GM12878 (cell line): Measurements from ENCODE around the gene IMP3. TPM values are rescaled to one million over a fixed set of nuclear protein-coding genes. Genes with fewer than 3 reads are reported as not detected.

Source experiments
- ATAC-seq: fragments of 200-7000 bp; cut with Tn5 transposase; 3 replicates; pipeline ENCODE4 v1.9.1; 2020; ENCODE audit warnings: mild to moderate bottlenecking, moderate library complexity
- BruUV-seq: library from RNA; stranded (reverse); fragments of 400-500 nt; replicated peaks from 2 replicates; lab custom pipeline; 2021; lab: Mats Ljungman, UMichigan
- CTCF ChIA-PET: fragments of 300-600 bp; sonication (Branson Sonifier 250); formaldehyde crosslinking; extraction: SDS; loops from one replicate; lab custom pipeline; 2021; ENCODE audit warnings: inconsistent platforms; lab: Yijun Ruan, JAX
- POLR2A ChIA-PET: fragments of 350-600 bp; formaldehyde crosslinking; extraction: SDS; loops from one replicate; lab custom pipeline; 2021; ENCODE audit warnings: inconsistent platforms; lab: Charles Lee
- RAD21 ChIA-PET: fragments of 300-600 bp; sonication (Branson Sonifier 250); formaldehyde crosslinking; loops from one replicate; lab custom pipeline; 2023; ENCODE audit warnings: antibody characterized with exemption; ENCODE audit not compliant: unreplicated experiment; lab: Charles Lee
- SMC1A ChIA-PET: fragments of 300-600 bp; sonication (Branson Sonifier 250); formaldehyde crosslinking; loops from one replicate; lab custom pipeline; 2023; ENCODE audit not compliant: unreplicated experiment, uncharacterized antibody; lab: Charles Lee
- DNase-seq: peaks from one replicate; pipeline ENCODE4 v3.0.0-alpha.2; 2011; ENCODE audit warnings: low read depth, low spot score
- FAIRE-seq: peaks from 3 replicates; lab custom pipeline; 2011; peaks lifted over from hg19 to GRCh38; lab: Jason Lieb, UNC
- H2AFZ ChIP-seq: 2 replicates; pipeline ENCODE4 v1.6.0; 2011; ENCODE audit warnings: low read depth, low read length, control low read depth; ENCODE audit not compliant: control insufficient read depth
- H3K27ac ChIP-seq: 2 replicates; pipeline ENCODE4 v1.5.1; 2011; ENCODE audit warnings: control low read depth; ENCODE audit not compliant: control insufficient read depth, insufficient read depth
- H3K27me3 ChIP-seq, 2 experiments: replicated peaks in 1 of 2; 2 replicates each; pipeline versions ENCODE4 v1.6.0 to v1.6.1; 2011; ENCODE audit warnings: low read length in 1 of 2; ENCODE audit not compliant: control insufficient read depth in 2 of 2, insufficient read depth in 2 of 2
- H3K36me3 ChIP-seq, 2 experiments: 2 replicates each; pipeline ENCODE4 v1.5.1; 2011; ENCODE audit warnings: low read length in 1 of 2; ENCODE audit not compliant: control insufficient read depth in 2 of 2, insufficient read depth in 2 of 2
- H3K4me1 ChIP-seq: 2 replicates; pipeline ENCODE4 v1.6.1; 2011; ENCODE audit warnings: mild to moderate bottlenecking, low read length, moderate library complexity, mixed read lengths; ENCODE audit not compliant: control insufficient read depth, insufficient read depth
- H3K4me2 ChIP-seq: 2 replicates; pipeline ENCODE4 v1.6.0; 2011; ENCODE audit warnings: control low read depth; ENCODE audit not compliant: control insufficient read depth, insufficient read depth
- H3K4me3 ChIP-seq: fragments of 200-600 bp; sonication (generic); 2 replicates; pipeline ENCODE4 v1.5.1; 2016
- H3K79me2 ChIP-seq: 2 replicates; pipeline ENCODE4 v1.6.0; 2011; ENCODE audit warnings: low read length; ENCODE audit not compliant: control insufficient read depth, insufficient read depth
- H3K9ac ChIP-seq: 2 replicates; pipeline ENCODE4 v1.8.0; 2011; ENCODE audit warnings: low read length, control low read depth, mixed read lengths; ENCODE audit not compliant: control insufficient read depth, insufficient read depth
- H3K9me3 ChIP-seq: replicated peaks from 3 replicates; pipeline ENCODE4 v1.5.1; 2011; ENCODE audit warnings: mild to moderate bottlenecking, low read length; ENCODE audit not compliant: control insufficient read depth, insufficient read depth
- H4K20me1 ChIP-seq: 2 replicates; pipeline ENCODE4 v1.6.0; 2011; ENCODE audit not compliant: control insufficient read depth, insufficient read depth
- CHD1 ChIP-seq: IDR thresholded peaks from 2 replicates; pipeline ENCODE4 v1.6.1; 2012; ENCODE audit warnings: low read depth, low read length, improper control_type of control experiment
- GATAD2B ChIP-seq: fragments of 450-650 bp; conservative IDR thresholded peaks from 2 replicates; pipeline ENCODE4 v1.6.1; 2017; ENCODE audit warnings: low read depth, mild to moderate bottlenecking, moderate library complexity
- POLR2AphosphoS5 ChIP-seq: IDR thresholded peaks from 2 replicates; pipeline ENCODE4 v1.6.1; 2011; ENCODE audit warnings: mild to moderate bottlenecking, low read length, inconsistent platforms
- RFX5 ChIP-seq: IDR thresholded peaks from 2 replicates; pipeline ENCODE4 v1.6.1; 2011; ENCODE audit warnings: low read depth, low read length, improper control_type of control experiment
- STAT1 ChIP-seq: fragments of 450-650 bp; conservative IDR thresholded peaks from 2 replicates; pipeline ENCODE4 v1.6.1; 2014; ENCODE audit warnings: antibody characterized with exemption, mild to moderate bottlenecking
- ZNF274 ChIP-seq: IDR thresholded peaks from one replicate; pipeline ENCODE4 v1.8.0; 2011; ENCODE audit not compliant: insufficient read length, insufficient read depth
- ZNF384 ChIP-seq: IDR thresholded peaks from 2 replicates; pipeline ENCODE4 v1.6.1; 2012; ENCODE audit warnings: low read depth, mild to moderate bottlenecking, low read length, improper control_type of control experiment, borderline replicate concordance
- WGBS: methylation state at CpG from one replicate; pipeline ENCODE4 v1.1.6; 2016; ENCODE audit warnings: low lambda C conversion rate; ENCODE audit not compliant: insufficient replicate concordance, insufficient coverage; ENCODE audit errors: missing lambda C conversion rate; 5-methylcytosine and 5-hydroxymethylcytosine counted together
- in situ Hi-C: fragments of 300-500 bp; cut with MboI; formaldehyde crosslinking; loops from 9 replicates; pipeline ENCODE4 v1.14.3; 2018; ENCODE audit warnings: mixed read lengths
- intact Hi-C: fragments of 100-400 bp; cut with micrococcal nuclease; formaldehyde crosslinking; loops from one replicate; pipeline ENCODE4 v1.14.2; 2022; ENCODE audit not compliant: unreplicated experiment
- polyA plus RNA-seq, 11 experiments: library from polyadenylated mRNA; depleted of rRNA in 4 of 11; unstranded in 6 of 11; stranded (reverse) in 5 of 11; fragments of >200 nt; fragmentation: Nextera tagmentation in 4 of 11; fragmentation: Illumina TruSeq in 1 of 11; extraction: Ambion mirVana in 4 of 11; extraction: Trizol in 1 of 11; gene quantifications; 1 replicate in 1 of 11; 2 replicates in 10 of 11; pipeline versions ENCODE4 v1.2.1 to v1.2.3, GENCODE V29; 2011 to 2016; ENCODE audit warnings: inconsistent platforms in 2 of 11, missing spikeins in 2 of 11, low read depth in 1 of 11
- total RNA-seq, 4 experiments: library from RNA; depleted of rRNA in 3 of 4; stranded (reverse); fragments of >200 nt in 3 of 4; fragmentation: Illumina TruSeq in 1 of 4; extraction: Trizol in 1 of 4; gene quantifications; 2 replicates each; pipeline versions ENCODE4 v1.2.1 to v1.2.3, GENCODE V29; 2013 to 2021
- TF ChIP-seq, protein P1 (sequence below): IDR thresholded peaks from 2 replicates; pipeline ENCODE4 v1.6.1; 2011; ENCODE audit warnings: low read depth, mild to moderate bottlenecking, low read length, moderate library complexity, borderline replicate concordance; ENCODE audit errors: extremely low read depth
- TF ChIP-seq, protein P2 (sequence below): IDR thresholded peaks from 2 replicates; pipeline ENCODE4 v1.6.1; 2012; ENCODE audit warnings: low read depth, low read length, improper control_type of control experiment
- TF ChIP-seq, protein P3 (sequence below): fragments of 450-650 bp; formaldehyde crosslinking; IDR thresholded peaks from 2 replicates; pipeline ENCODE4 v1.4.0; 2020; ENCODE audit warnings: mild to moderate bottlenecking, moderate library complexity
- TF ChIP-seq, protein P4 (sequence below): fragments of 450-650 bp; formaldehyde crosslinking; IDR thresholded peaks from 2 replicates; pipeline ENCODE4 v1.4.0; 2022; ENCODE audit warnings: mild to moderate bottlenecking, moderate library complexity
- TF ChIP-seq, protein P5 (sequence below): IDR thresholded peaks from 2 replicates; pipeline ENCODE4 v1.6.1; 2012; ENCODE audit warnings: low read depth, low read length, improper control_type of control experiment

The IMP3 gene
- total and polyA plus RNA-seq, 10 of the 15 experiments (the other 5 are each of a cell fraction or from before 2014, with no cell fraction given) = 13.3 to 208 (median 85.2) TPM

DNA sequence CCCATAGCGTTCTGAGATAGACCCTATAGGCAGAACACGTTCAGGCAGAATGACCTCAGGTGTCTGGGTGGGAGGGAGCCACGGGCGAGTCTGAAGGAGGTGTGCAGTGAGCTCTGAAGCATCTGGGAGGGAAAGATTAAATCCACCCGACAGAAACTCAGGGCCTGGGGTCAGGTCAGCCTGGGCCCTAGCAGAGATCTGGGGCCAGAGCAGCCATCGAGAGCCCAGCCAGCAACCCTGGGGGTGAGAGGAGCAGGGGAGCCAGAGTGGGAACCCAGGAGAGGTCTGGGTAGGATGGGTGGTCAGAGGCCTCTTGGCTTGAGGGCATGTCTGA is 29.8 kb upstream of the IMP3 start:
- FAIRE-seq (no peak), ATAC-seq (no peak), DNase-seq (no peak)
- 34% methylated on average over 6 of the region's 6 CpGs for WGBS
- Histone ChIP-seq H2AFZ (no peak overlapping the region), H3K36me3 (no peaks in the 10 kb centered on the region), H3K27ac (no peak overlapping the region), H3K4me3 (no peak overlapping the region), H3K4me2 (no peak overlapping the region), H4K20me1 (no peaks in the 10 kb centered on the region), H3K9me3 (no peaks in the 10 kb centered on the region), H3K27me3 (peaks cover 0 to 2% of the 10 kb centered on the region in 2 experiments; a peak in 3 of 4 replicates), H3K4me1 (no peaks in the 10 kb centered on the region), H3K79me2 (no peaks in the 10 kb centered on the region), H3K9ac (no peak overlapping the region)
- ChIA-PET POLR2A (no interaction called here), CTCF (no interaction called here), SMC1A (no interaction called here), RAD21 (no interaction called here)
- TF ChIP-seq ZNF274 (no peak), CHD1 (no peak), ZNF384 (no peak), STAT1 (no peak), RFX5 (no peak), GATAD2B (no peak), POLR2AphosphoS5 (no peak)
- TF ChIP-seq, protein P1, sequence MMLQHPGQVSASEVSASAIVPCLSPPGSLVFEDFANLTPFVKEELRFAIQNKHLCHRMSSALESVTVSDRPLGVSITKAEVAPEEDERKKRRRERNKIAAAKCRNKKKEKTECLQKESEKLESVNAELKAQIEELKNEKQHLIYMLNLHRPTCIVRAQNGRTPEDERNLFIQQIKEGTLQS = no peak
- TF ChIP-seq, protein P2, sequence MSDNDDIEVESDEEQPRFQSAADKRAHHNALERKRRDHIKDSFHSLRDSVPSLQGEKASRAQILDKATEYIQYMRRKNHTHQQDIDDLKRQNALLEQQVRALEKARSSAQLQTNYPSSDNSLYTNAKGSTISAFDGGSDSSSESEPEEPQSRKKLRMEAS = no peak
- TF ChIP-seq, protein P3, sequence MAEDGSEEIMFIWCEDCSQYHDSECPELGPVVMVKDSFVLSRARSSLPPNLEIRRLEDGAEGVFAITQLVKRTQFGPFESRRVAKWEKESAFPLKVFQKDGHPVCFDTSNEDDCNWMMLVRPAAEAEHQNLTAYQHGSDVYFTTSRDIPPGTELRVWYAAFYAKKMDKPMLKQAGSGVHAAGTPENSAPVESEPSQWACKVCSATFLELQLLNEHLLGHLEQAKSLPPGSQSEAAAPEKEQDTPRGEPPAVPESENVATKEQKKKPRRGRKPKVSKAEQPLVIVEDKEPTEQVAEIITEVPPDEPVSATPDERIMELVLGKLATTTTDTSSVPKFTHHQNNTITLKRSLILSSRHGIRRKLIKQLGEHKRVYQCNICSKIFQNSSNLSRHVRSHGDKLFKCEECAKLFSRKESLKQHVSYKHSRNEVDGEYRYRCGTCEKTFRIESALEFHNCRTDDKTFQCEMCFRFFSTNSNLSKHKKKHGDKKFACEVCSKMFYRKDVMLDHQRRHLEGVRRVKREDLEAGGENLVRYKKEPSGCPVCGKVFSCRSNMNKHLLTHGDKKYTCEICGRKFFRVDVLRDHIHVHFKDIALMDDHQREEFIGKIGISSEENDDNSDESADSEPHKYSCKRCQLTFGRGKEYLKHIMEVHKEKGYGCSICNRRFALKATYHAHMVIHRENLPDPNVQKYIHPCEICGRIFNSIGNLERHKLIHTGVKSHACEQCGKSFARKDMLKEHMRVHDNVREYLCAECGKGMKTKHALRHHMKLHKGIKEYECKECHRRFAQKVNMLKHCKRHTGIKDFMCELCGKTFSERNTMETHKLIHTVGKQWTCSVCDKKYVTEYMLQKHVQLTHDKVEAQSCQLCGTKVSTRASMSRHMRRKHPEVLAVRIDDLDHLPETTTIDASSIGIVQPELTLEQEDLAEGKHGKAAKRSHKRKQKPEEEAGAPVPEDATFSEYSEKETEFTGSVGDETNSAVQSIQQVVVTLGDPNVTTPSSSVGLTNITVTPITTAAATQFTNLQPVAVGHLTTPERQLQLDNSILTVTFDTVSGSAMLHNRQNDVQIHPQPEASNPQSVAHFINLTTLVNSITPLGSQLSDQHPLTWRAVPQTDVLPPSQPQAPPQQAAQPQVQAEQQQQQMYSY (CRISPR knock-in tag) = no peak
- TF ChIP-seq, protein P4, sequence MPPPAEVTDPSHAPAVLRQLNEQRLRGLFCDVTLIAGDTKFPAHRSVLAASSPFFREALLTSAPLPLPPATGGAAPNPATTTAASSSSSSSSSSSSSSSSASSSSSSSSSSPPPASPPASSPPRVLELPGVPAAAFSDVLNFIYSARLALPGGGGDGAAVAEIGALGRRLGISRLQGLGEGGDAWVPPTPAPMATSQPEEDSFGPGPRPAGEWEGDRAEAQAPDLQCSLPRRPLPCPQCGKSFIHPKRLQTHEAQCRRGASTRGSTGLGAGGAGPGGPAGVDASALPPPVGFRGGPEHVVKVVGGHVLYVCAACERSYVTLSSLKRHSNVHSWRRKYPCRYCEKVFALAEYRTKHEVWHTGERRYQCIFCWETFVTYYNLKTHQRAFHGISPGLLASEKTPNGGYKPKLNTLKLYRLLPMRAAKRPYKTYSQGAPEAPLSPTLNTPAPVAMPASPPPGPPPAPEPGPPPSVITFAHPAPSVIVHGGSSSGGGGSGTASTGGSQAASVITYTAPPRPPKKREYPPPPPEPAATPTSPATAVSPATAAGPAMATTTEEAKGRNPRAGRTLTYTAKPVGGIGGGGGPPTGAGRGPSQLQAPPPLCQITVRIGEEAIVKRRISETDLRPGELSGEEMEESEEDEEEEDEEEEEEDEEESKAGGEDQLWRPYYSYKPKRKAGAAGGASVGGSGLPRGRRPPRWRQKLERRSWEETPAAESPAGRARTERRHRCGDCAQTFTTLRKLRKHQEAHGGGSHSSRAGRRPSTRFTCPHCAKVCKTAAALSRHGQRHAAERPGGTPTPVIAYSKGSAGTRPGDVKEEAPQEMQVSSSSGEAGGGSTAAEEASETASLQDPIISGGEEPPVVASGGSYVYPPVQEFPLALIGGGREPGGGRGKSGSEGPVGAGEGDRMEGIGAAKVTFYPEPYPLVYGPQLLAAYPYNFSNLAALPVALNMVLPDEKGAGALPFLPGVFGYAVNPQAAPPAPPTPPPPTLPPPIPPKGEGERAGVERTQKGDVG (CRISPR knock-in tag) = no peak
- TF ChIP-seq, protein P5, sequence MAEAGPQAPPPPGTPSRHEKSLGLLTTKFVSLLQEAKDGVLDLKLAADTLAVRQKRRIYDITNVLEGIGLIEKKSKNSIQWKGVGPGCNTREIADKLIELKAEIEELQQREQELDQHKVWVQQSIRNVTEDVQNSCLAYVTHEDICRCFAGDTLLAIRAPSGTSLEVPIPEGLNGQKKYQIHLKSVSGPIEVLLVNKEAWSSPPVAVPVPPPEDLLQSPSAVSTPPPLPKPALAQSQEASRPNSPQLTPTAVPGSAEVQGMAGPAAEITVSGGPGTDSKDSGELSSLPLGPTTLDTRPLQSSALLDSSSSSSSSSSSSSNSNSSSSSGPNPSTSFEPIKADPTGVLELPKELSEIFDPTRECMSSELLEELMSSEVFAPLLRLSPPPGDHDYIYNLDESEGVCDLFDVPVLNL = no peak
- BruUV-seq = no TSS peak
- in situ Hi-C loops = loop anchor here (25.0 kb wide), 1 partner anchor 658 kb away; the partner anchor contains the start of gene PPCDC
- intact Hi-C loops = no loop called here
